NCI-H2107 treated with DMSO at 0.1 percent for 48 hours (cell line): ENCODE results near the gene CCDC85B.

ENCODE experiments used
- DNase-seq: peaks from one replicate; lab custom pipeline; 2025; ENCODE audit not compliant: unreplicated experiment; lab: John Stamatoyannopoulos, UW

The CCDC85B gene

DNA sequence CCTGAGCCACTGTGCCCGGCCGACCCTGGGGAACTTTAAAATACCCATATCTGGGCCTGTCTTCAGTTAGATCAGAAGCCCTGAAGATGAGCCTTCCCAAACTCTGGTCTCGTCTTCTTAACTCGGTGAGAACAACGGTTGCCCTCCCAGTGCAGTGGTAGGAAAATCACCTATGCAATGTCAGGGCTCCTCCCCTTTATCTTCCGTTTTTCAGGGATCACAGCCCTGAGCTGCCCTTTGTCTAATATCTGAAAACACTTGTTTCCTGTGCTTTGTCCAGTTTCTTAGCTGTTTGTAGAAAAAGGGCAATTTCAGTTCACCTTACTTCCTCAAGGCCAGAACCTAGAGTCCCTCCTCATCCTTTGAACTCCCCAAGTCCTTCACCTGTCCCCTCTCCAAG is 38.2 kb downstream of the CCDC85B start:
- DNase-seq: no peak

DNA sequence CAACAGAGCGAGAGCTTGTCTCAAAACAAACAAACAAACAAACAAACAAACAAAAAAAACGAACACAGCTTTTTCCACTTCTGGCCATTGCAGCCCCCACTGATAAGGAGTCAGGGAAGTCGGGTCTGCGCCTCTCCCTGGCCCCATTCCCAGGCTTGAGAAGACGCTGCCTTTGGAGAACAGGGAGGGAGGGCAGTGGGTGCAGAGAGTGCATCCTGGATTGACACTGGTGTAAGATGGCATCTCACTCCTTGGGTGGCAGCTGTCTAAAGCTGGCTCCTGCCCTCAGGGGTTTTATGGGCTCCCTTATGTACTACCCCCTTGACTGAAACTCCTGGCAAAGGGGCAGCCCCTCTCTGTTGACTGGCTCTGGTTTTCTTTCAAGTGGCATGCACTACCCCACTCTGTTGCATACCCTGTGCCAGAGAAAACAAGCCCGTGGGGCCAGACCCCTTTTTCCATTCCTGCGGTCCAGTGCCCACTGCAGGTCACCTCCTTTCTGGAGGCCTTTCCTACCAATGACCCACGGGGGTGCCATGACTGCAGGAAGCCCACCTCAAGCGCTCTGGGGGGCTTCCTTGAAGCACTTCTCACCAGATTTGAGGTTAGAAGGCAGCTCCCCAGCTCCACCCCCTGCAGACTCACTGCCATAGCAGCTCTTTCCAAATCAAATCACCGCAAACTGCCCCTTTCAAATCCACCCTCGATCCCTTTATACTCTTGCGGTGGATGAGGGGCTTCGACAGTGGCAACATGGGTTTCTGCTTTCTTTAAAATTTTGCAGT is 41.5 kb downstream of the CCDC85B start:
- no peak for DNase-seq

DNA sequence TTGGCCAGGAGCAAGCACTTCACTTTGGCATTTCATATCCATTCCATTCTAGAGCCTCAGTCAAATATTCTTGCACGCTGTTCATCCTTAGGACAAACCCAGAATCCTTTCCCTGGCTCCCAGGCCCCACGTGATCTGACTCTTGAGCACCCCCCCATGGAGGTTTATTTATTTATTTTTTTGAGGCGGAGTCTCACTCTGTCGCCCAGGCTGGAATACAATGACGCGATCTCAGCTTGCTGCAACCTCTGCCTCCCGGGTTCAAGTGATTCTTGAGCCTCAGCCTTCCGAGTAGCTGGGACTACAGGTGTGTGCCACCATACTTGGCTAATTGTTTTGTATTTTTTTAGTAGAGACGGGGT is 42.1 kb downstream of the CCDC85B start:
- DNase-seq: no peak

DNA sequence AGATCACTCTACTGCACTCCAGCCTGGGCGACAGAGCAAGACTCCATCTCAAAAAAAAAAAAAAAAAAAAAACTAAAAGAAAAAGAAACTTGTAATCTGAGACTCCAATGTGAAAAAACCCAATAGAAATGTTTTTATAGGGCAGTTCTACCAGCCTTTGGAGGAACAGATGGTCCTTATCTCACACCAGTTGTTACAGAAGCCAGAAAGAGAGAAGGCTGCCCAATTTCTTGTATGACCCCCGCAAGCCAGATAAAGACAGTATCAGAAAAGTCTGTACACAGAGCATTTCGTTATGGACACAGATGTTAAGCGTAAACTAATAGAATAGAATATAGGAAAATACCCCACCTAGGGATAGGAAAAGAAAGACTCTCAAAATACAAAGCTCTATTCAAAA is 43.5 kb downstream of the CCDC85B start:
- no peak for DNase-seq

DNA sequence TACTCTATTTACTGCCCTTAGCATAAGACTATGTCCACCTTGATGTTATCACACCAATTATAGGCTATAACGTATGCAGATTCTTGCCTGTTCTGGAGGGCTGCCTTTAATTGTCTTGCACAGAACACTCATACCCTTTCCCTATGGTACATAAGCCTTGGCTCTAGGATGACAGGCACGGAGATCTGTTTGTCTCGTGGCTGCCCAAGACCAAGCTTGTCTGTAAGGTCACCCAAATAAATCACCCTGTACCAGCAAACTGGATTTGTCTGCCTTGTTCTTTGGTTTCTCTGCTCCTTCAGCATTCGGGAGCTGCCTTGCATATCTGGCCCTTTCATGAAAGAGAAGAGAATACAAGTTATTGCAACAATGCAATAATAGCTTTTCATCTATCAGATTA is 47.3 kb downstream of the CCDC85B start:
- DNase-seq: no peak
